Measurements from ENCODE around the gene GPRC6A. TPM values are rescaled to one million over a fixed set of nuclear protein-coding genes. Genes with fewer than 3 reads are reported as not detected.
A peak's percentile ranks its signal among the peaks of the same experiment; 100 is the strongest.

GPRC6A gene
- total and polyA plus RNA-seq, 2 of the 13 experiments (the other 11 are each of a cell fraction or from before 2014, with no cell fraction given): not detected

DNA sequence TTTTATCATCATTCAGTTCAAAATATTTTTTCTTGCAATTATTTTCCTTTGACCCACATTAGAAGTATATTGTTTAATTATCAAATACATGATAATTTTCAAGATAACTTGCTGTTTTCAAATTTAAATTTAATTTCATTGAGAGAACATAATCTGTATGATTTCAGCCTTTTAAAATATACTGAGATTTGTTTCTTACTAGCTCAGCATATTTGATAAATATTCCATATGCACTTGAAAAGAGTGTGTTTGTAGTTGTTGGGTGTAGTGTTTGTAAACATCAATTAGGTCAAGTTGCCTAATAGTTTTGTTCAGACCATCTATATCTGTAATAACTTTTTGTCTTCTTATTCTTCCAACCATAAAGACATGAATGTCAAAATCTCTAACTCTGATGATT, 29.2 kb upstream of the GPRC6A start:
- Histone ChIP-seq H3K9ac (ENCODE audit: insufficient read depth, low read depth, low read length) (no peak overlapping the region), H3K4me3 (replicated peaks in 1 of 3; ENCODE audit: insufficient read depth in 1 of 3, low read depth in 2 of 3, low read length in 3 of 3) (no peak overlapping the region), H3K27me3 (ENCODE audit: control insufficient read depth in 1 of 2, insufficient read depth in 2 of 2, low read length in 2 of 2) (no peaks in the 10 kb centered on the region), H2AFZ (ENCODE audit: low read length) (no peak overlapping the region), H3K79me2 (ENCODE audit: insufficient read depth, low read length) (no peaks in the 10 kb centered on the region), H3K4me1 (ENCODE audit: insufficient read depth, low read length) (no peaks in the 10 kb centered on the region), H3K9me3 (ENCODE audit: low read length) (peaks cover 7% of the 10 kb centered on the region; the same call in 1 of the 2 replicates), H3K4me2 (ENCODE audit: low read depth, low read length) (no peak overlapping the region), H4K20me1 (ENCODE audit: insufficient read depth, low read length) (no peaks in the 10 kb centered on the region), H3K36me3 (replicated peaks in 1 of 2; ENCODE audit: control insufficient read depth in 1 of 2, insufficient read depth in 2 of 2, low read length in 2 of 2) (no peaks in the 10 kb centered on the region), H3K27ac (ENCODE audit: extremely low read length, insufficient read depth, low read length) (no peak overlapping the region)
- TF ChIP-seq MAFF (IDR thresholded peaks at IDR 0.05; ENCODE audit: low read depth, low read length) (peak; percentile 12; the same call in 1 of the 2 replicates), NAIF1 (CRISPR knock-in tag; IDR thresholded peaks at IDR 0.05; ENCODE audit: borderline replicate concordance) (no peak), ZNF329 (CRISPR knock-in tag; IDR thresholded peaks at IDR 0.05; ENCODE audit: low read depth) (no peak), ZNF160 (CRISPR knock-in tag; IDR thresholded peaks at IDR 0.05) (no peak), MAFK (conservative IDR thresholded peaks at IDR 0.05 in 1 of 2, IDR thresholded peaks at IDR 0.05 in 1 of 2; ENCODE audit: low read length in 2 of 2) (peak in 1 of 2 experiments; percentile 56; a peak in 1 of 4 replicates), CENPX (CRISPR knock-in tag; IDR thresholded peaks at IDR 0.05) (no peak)
- TF ChIP-seq, protein P1, sequence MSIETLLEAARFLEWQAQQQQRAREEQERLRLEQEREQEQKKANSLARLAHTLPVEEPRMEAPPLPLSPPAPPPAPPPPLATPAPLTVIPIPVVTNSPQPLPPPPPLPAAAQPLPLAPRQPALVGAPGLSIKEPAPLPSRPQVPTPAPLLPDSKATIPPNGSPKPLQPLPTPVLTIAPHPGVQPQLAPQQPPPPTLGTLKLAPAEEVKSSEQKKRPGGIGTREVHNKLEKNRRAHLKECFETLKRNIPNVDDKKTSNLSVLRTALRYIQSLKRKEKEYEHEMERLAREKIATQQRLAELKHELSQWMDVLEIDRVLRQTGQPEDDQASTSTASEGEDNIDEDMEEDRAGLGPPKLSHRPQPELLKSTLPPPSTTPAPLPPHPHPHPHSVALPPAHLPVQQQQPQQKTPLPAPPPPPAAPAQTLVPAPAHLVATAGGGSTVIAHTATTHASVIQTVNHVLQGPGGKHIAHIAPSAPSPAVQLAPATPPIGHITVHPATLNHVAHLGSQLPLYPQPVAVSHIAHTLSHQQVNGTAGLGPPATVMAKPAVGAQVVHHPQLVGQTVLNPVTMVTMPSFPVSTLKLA (IDR thresholded peaks at IDR 0.05): no peak
- TF ChIP-seq, protein P2, sequence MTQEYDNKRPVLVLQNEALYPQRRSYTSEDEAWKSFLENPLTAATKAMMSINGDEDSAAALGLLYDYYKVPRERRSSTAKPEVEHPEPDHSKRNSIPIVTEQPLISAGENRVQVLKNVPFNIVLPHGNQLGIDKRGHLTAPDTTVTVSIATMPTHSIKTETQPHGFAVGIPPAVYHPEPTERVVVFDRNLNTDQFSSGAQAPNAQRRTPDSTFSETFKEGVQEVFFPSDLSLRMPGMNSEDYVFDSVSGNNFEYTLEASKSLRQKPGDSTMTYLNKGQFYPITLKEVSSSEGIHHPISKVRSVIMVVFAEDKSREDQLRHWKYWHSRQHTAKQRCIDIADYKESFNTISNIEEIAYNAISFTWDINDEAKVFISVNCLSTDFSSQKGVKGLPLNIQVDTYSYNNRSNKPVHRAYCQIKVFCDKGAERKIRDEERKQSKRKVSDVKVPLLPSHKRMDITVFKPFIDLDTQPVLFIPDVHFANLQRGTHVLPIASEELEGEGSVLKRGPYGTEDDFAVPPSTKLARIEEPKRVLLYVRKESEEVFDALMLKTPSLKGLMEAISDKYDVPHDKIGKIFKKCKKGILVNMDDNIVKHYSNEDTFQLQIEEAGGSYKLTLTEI (CRISPR knock-in tag; conservative IDR thresholded peaks at IDR 0.05): no peak
- FAIRE-seq (no peak), DNase-seq (ENCODE audit: low spot score) (no peak), ATAC-seq (no peak)
- no TSS peak for BruUV-seq (replicated peaks)
- ChIA-PET POLR2A (no interaction called here), CTCF (ENCODE audit: low intra/inter-chr PET ratio, low total read pairs) (no interaction called here)
- intact Hi-C loops (cut with micrococcal nuclease; ENCODE audit: unreplicated experiment) (no loop called here), in situ Hi-C loops (cut with HindIII; ENCODE audit: extremely low pct_ligation_motif_present, low pct_unique_long_range_greater_than_20kb) (no loop called here)

All from HepG2 (cell line).